ENCODE results near the gene HRCT1. TPM values are rescaled to one million over a fixed set of nuclear protein-coding genes. Genes with fewer than 3 reads are reported as not detected.

Gene HRCT1
- polyA plus RNA-seq, 1 donor from 2014 or later, result not detected

GRCh38 chr9:35920051-35920620, 14.1 kb downstream of the HRCT1 start:
- H3K9me3 ChIP-seq (ENCODE audit: low read length), result no peaks in the 10 kb centered on the region
- H2AFZ ChIP-seq (ENCODE audit: low read depth, low read length), result no peak overlapping the region
- no peaks in the 10 kb centered on the region for H3K27me3 ChIP-seq (ENCODE audit: insufficient read depth, low read depth, low read length)
- H3K9ac ChIP-seq (ENCODE audit: low read length), result no peak overlapping the region
- H3K9me2 ChIP-seq (ENCODE audit: insufficient read depth, low read length), result no peaks in the 10 kb centered on the region
- no peak overlapping the region for H3K27ac ChIP-seq (ENCODE audit: low read length)
- no peaks in the 10 kb centered on the region for H3F3A ChIP-seq (ENCODE audit: insufficient read depth, low read length, poor library complexity, severe bottlenecking)
- no peak overlapping the region for H3K4me3 ChIP-seq (ENCODE audit: low read length)
- no peaks in the 10 kb centered on the region for H4K20me1 ChIP-seq (ENCODE audit: insufficient read depth)
- no peaks in the 10 kb centered on the region for H3K36me3 ChIP-seq (ENCODE audit: insufficient read depth, low read length)
- no peak overlapping the region for H3K4me2 ChIP-seq (ENCODE audit: low read length)
- TF ChIP-seq TAF1 (IDR thresholded peaks at IDR 0.05; ENCODE audit: low read depth), result no peak
- TF ChIP-seq SMC3 (conservative IDR thresholded peaks at IDR 0.05; ENCODE audit: poor library complexity), result no peak
- TF ChIP-seq CTCF (IDR thresholded peaks at IDR 0.05; ENCODE audit: poor library complexity, severe bottlenecking), result no peak
- no peak for TF ChIP-seq EP300 (conservative IDR thresholded peaks at IDR 0.05; ENCODE audit: poor library complexity, severe bottlenecking)
- no peak for TF ChIP-seq POLR2AphosphoS5 (IDR thresholded peaks at IDR 0.05)
- no peaks in the 10 kb centered on the region for H3K79me2 ChIP-seq (replicated peaks; ENCODE audit: insufficient read depth, low read length)

GRCh38 chr9:35923598-35923926, 17.6 kb downstream of the HRCT1 start:
- Histone ChIP-seq H3K4me2 (ENCODE audit: low read length) (no peak overlapping the region), H3K36me3 (ENCODE audit: insufficient read depth, low read length) (no peaks in the 10 kb centered on the region), H3F3A (ENCODE audit: insufficient read depth, low read length, poor library complexity, severe bottlenecking) (no peaks in the 10 kb centered on the region), H4K20me1 (ENCODE audit: insufficient read depth) (no peaks in the 10 kb centered on the region), H3K27me3 (ENCODE audit: insufficient read depth, low read depth, low read length) (no peaks in the 10 kb centered on the region), H3K9me2 (ENCODE audit: insufficient read depth, low read length) (no peaks in the 10 kb centered on the region), H3K79me2 (replicated peaks; ENCODE audit: insufficient read depth, low read length) (no peaks in the 10 kb centered on the region), H3K9me3 (ENCODE audit: low read length) (no peaks in the 10 kb centered on the region), H3K9ac (ENCODE audit: low read length) (no peak overlapping the region), H3K27ac (ENCODE audit: low read length) (no peak overlapping the region), H2AFZ (ENCODE audit: low read depth, low read length) (no peak overlapping the region), H3K4me3 (ENCODE audit: low read length) (no peak overlapping the region)
- no peak for TF ChIP-seq RAD21 (conservative IDR thresholded peaks at IDR 0.05)
- TF ChIP-seq POLR2AphosphoS5 (IDR thresholded peaks at IDR 0.05), result no peak
- TF ChIP-seq REST (IDR thresholded peaks at IDR 0.05; ENCODE audit: borderline replicate concordance), result no peak
- no peak for TF ChIP-seq SMC3 (conservative IDR thresholded peaks at IDR 0.05; ENCODE audit: poor library complexity)
- no peak for TF ChIP-seq EZH2 (IDR thresholded peaks at IDR 0.05; ENCODE audit: borderline replicate concordance, insufficient read depth, low read length, poor library complexity, severe bottlenecking)
- TF ChIP-seq CTCF (IDR thresholded peaks at IDR 0.05; ENCODE audit: poor library complexity, severe bottlenecking), result no peak
- TF ChIP-seq EP300 (conservative IDR thresholded peaks at IDR 0.05; ENCODE audit: poor library complexity, severe bottlenecking), result no peak
- TF ChIP-seq MXI1 (conservative IDR thresholded peaks at IDR 0.05; ENCODE audit: poor library complexity, severe bottlenecking), result no peak
- TF ChIP-seq TAF1 (IDR thresholded peaks at IDR 0.05; ENCODE audit: low read depth), result no peak
